GM10266 (cell line): ENCODE data around the gene FAM131B.

ENCODE experiments used
- DNase-seq: peaks from one replicate; pipeline ENCODE4 v3.0.0; 2012; ENCODE audit errors: extremely low spot score
- TF ChIP-seq, protein P1 (sequence below): IDR thresholded peaks from 2 replicates; pipeline ENCODE4 v1.5.1; 2012; ENCODE audit warnings: mild to moderate bottlenecking, low read depth; ENCODE audit not compliant: control insufficient read depth, insufficient read depth; ENCODE audit errors: missing control alignments

Gene FAM131B

DNA sequence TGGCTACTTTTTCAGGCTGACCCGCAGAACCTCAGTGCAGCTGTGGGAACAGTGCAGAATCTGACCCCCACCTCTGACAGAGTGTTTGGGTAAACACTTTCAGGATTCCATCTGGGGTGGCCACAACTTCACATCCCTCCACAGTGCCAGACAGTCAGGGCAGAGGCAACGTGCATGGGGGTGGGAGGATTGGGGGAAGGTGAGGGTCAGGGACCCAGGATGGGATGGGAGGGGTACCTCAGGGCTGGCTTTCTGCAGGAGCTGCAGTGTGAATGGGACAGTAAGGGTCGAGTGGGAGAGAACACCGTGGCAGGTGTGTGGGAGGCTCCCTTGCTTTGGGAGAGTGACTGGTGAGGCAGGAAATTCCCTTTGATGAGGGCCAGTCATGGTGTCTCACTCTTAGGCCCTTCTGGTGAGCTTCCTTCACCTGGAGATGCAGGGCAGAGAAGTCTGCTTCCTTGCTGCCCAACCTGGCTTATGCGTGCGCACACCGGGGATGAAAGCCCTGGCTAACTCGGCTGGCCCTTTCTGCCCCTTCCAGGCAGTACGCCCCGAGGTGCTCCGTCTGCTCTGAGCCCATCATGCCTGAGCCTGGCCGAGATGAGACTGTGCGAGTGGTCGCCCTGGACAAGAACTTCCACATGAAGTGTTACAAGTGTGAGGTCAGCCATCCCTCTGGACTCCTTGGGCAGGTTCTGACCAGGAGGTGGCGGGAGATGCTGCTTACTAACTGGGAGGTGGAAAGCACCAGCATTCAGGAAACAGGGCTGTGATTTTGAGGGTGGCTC lies 27.0 kb upstream of the FAM131B start:
- TF ChIP-seq, protein P1, sequence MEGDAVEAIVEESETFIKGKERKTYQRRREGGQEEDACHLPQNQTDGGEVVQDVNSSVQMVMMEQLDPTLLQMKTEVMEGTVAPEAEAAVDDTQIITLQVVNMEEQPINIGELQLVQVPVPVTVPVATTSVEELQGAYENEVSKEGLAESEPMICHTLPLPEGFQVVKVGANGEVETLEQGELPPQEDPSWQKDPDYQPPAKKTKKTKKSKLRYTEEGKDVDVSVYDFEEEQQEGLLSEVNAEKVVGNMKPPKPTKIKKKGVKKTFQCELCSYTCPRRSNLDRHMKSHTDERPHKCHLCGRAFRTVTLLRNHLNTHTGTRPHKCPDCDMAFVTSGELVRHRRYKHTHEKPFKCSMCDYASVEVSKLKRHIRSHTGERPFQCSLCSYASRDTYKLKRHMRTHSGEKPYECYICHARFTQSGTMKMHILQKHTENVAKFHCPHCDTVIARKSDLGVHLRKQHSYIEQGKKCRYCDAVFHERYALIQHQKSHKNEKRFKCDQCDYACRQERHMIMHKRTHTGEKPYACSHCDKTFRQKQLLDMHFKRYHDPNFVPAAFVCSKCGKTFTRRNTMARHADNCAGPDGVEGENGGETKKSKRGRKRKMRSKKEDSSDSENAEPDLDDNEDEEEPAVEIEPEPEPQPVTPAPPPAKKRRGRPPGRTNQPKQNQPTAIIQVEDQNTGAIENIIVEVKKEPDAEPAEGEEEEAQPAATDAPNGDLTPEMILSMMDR = no peak
- no peak for DNase-seq

DNA sequence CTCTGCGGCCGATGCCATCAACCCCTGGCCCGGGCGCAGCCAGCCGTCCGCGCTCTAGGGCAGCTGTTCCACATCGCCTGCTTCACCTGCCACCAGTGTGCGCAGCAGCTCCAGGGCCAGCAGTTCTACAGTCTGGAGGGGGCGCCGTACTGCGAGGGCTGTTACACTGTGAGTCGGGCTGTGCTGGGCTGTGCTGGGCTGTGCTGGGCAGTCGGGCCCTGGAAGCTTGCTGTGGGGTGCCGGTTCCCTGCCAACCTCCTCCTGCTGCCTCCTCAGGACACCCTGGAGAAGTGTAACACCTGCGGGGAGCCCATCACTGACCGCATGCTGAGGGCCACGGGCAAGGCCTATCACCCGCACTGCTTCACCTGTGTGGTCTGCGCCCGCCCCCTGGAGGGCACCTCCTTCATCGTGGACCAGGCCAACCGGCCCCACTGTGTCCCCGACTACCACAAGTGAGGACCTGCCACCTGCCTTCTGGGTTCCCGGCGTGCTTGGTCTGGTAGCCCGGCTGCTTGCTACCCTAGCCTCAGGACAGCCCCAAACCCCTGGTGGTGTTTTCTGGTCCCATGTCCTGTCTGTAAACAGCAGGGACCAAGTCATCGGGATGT lies 26.1 kb upstream of the FAM131B start:
- TF ChIP-seq, protein P1 = no peak
- no peak for DNase-seq

DNA sequence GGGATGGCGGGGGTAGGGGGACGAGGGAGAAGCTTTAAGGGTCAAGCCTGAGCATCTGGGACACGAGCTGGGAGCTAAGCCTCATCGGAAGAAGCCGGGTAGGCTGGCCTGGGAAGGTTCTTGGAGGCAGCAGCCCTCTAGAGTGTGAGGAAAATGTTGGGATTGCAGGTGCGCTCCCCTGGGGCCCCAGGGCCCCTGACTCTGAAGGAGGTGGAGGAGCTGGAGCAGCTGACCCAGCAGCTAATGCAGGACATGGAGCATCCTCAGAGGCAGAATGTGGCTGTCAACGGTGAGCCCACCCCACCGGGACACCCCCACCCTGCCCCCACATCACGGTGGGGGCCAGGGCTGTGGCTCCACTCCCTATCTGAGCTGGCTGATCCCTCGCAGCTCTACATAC lies 25.5 kb upstream of the FAM131B start:
- TF ChIP-seq, protein P1 = no peak
- no peak for DNase-seq

DNA sequence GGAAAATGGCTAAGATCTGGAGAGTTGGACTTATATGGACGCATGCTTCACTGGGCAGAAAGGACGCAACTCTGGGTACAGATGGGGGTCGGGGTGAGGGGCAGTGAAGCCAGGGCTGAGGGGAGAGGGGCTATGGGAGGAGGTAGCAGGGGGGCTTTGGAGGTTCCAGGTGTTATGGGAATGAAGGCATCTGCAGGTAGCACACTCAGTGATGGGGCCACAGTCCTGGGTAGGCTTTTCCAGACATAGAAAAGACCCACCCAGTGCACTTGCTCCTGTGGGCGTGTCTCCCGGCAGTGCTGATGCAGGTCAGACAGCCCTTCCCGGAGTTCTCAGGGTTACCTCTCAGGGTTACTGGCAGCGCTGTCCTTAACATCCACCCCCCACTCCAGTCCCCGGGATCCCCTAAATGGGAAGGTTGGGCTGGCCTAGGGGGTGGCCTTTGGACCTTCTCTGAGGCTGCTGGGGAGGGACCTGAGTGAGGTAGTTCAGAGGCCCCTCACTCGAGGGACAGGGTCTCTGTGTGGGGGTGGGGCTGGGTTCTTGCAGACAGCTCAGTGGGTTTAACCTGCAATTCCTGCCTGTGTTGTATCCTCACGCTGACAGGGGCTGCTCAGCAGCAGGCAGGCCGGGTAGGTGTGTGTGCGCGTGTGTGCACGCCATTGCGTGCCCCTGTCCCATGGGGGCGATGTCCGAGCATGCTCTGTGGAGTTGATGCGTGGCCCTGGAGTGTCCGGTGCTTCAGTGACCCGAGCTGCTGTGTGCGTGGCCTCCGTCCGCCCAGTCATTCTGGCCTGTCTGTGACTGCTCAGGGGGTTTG lies 24.9 kb upstream of the FAM131B start:
- DNase-seq = no peak
- TF ChIP-seq, protein P1 = no peak

DNA sequence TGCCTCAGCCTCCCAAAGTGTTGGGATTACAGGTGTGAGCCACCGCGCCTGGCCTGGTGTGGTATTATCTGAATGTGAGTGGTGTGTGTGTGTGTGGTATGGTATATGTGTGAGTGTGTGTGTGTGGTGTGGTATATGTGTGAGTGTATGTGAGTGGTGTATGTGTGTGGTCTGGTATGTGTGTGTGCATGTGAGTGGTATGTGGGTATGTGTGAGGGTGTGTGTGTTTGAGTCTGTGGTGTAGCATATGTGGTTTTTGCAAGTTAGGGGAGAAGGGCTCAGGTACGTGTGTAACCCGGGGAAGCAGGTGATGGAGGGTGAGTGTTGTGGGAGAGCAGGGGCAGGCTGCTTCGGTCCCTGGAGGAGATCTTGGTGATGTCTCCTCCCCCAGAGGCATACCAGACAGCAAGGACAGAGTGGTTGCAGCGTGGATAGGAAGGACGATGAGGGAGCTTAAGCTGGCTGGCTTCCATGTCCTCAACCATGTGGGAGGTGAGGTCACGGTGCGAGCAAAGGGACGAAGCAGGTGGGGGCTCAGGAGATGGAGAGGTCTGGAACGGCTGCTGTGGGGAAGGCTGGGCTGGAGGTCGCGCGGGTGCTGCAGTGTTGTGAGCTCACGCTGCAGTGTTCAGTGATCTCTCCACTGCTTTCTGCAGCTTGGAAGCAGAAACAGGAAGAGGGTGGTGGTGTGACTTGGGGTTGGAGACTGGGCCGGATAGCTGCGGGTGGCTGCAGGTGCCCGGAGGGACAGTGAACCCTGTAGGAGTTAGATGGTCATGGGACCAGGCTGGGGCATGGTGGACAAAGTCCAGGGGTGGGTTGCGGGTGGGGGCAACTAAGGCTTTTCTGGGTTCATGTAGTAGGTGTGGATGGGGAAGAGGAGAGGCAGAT lies 23.6 kb upstream of the FAM131B start:
- DNase-seq = no peak
- TF ChIP-seq, protein P1 = no peak

DNA sequence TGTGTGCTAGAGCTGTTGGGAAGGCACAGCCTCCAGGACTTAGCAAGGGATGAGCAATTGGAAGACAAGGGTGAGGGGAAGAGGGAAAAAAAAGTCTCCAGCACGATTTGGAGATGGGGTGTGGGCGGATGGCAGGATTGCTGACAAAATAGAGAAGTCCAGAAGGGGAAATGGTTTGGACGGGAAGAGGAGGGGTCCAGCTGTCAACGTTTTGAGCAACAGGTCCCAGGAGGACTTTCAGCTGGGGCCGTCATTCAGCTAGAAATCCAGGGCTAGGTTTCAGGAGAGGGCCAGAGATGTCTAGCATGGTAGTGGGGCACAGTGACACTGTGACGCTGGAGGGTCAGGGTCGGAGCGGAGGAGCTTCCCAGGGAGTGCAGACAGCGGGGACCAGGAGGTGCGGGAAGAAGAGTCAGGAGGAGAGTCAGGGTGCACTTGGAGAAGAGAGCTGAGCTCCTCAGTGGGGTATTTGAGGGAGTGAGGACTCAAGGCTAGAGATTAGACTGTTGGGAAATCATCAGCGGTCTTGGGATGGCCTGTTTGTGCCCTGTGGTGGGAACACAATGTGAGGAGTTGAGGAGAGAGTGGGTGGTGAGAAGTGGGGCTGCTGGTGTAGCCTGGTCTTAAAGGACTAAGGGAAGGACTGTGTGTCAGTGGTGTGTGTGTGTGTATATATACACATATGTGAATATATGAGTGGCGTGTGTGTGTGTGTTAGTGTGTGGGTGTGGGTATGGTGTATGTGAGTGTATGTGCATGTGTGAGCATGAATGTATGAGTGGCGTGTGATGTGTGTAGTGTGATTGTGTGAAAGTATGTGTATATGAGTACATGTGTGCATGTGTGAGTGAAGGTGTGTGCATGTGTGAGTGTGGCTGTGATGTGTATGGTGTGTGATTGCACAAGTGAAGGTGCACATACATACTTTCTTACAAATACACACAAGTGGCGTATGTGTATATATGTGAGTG lies 22.4 kb upstream of the FAM131B start:
- TF ChIP-seq, protein P1 = no peak
- no peak for DNase-seq
